HepG2 (cell line): Measurements from ENCODE around the gene ATP6V0D1. TPM values are rescaled to one million over a fixed set of nuclear protein-coding genes. Genes with fewer than 3 reads are reported as not detected.

Experiments
- CREM ChIP-seq, 2 experiments: sonication (generic) in 1 of 2; formaldehyde crosslinking in 1 of 2; IDR thresholded peaks; 2 replicates each; pipeline versions ENCODE4 v1.4.0 to v1.6.1; 2016 to 2020; ENCODE audit warnings: antibody characterized with exemption in 1 of 2, mild to moderate bottlenecking in 1 of 2, missing genetic modification reagents in 1 of 2
- ELF3 ChIP-seq: IDR thresholded peaks from 2 replicates; pipeline ENCODE4 v1.6.1; 2016; ENCODE audit warnings: missing genetic modification reagents, missing compliant biosample characterization
- HNRNPL ChIP-seq: fragments of 200-400 bp; formaldehyde crosslinking; IDR thresholded peaks from 2 replicates; pipeline ENCODE4 v1.6.1; 2017; ENCODE audit warnings: mild to moderate bottlenecking, low read depth, low read length
- HNRNPLL ChIP-seq: fragments of 200-400 bp; formaldehyde crosslinking; IDR thresholded peaks from 2 replicates; pipeline ENCODE4 v1.6.1; 2017; ENCODE audit warnings: mild to moderate bottlenecking, low read depth, low read length; ENCODE audit not compliant: poor library complexity, severe bottlenecking
- HOXA5 ChIP-seq: sonication (generic); formaldehyde crosslinking; IDR thresholded peaks from 2 replicates; pipeline ENCODE4 v1.4.0; 2020; ENCODE audit warnings: missing genetic modification reagents
- KMT2A ChIP-seq: sonication (generic); formaldehyde crosslinking; IDR thresholded peaks from 2 replicates; pipeline ENCODE4 v1.4.0; 2020; ENCODE audit warnings: missing genetic modification reagents
- MTERF4 ChIP-seq: sonication (generic); formaldehyde crosslinking; IDR thresholded peaks from 2 replicates; pipeline ENCODE4 v1.8.0; 2023; ENCODE audit warnings: mild to moderate bottlenecking, missing genetic modification reagents
- PRMT3 ChIP-seq: sonication (generic); formaldehyde crosslinking; IDR thresholded peaks from 2 replicates; pipeline ENCODE4 v1.8.1; 2022; ENCODE audit warnings: low read depth, mild to moderate bottlenecking, moderate library complexity, missing genetic modification reagents, borderline replicate concordance
- RFX3 ChIP-seq: IDR thresholded peaks from 2 replicates; pipeline ENCODE4 v1.6.1; 2016; ENCODE audit warnings: missing biosample characterization, missing genetic modification reagents
- UBTF ChIP-seq: sonication (generic); formaldehyde crosslinking; IDR thresholded peaks from 2 replicates; pipeline ENCODE4 v1.4.0; 2020; ENCODE audit warnings: mild to moderate bottlenecking, missing genetic modification reagents
- ZNF274 ChIP-seq: sonication (generic); formaldehyde crosslinking; IDR thresholded peaks from 2 replicates; pipeline ENCODE4 v1.5.1; 2020; ENCODE audit warnings: mild to moderate bottlenecking, missing genetic modification reagents
- ZNF687 ChIP-seq: sonication (generic); formaldehyde crosslinking; IDR thresholded peaks from 2 replicates; pipeline ENCODE4 v1.5.1; 2020; ENCODE audit warnings: mild to moderate bottlenecking, missing genetic modification reagents, moderate library complexity
- ZNF709 ChIP-seq: sonication (generic); formaldehyde crosslinking; IDR thresholded peaks from 2 replicates; pipeline ENCODE4 v1.5.0; 2020; ENCODE audit warnings: mild to moderate bottlenecking, missing genetic modification reagents
- ZNF770 ChIP-seq: sonication (generic); formaldehyde crosslinking; IDR thresholded peaks from 2 replicates; pipeline ENCODE4 v1.5.0; 2020; ENCODE audit warnings: mild to moderate bottlenecking, missing genetic modification reagents
- polyA plus RNA-seq, 8 experiments: library from polyadenylated mRNA; depleted of rRNA in 3 of 8; stranded (reverse) in 7 of 8; unstranded in 1 of 8; fragments of >200 nt; fragmentation: Illumina TruSeq in 4 of 8; extraction: Trizol in 4 of 8; gene quantifications; 2 replicates each; pipeline versions ENCODE4 v1.2.1 to v1.2.3, GENCODE V29; 2011 to 2016; ENCODE audit warnings: low read depth in 4 of 8, missing spikeins in 1 of 8, mixed read lengths in 1 of 8; ENCODE audit not compliant: insufficient read depth in 1 of 8
- total RNA-seq, 5 experiments: library from RNA; depleted of rRNA; stranded (reverse); fragments of >200 nt; fragmentation: Illumina TruSeq; extraction: Trizol; gene quantifications; 2 replicates each; pipeline ENCODE4 v1.2.3, GENCODE V29; 2016; ENCODE audit warnings: low read depth in 1 of 5

ATP6V0D1 gene
- total and polyA plus RNA-seq, 2 of the 13 experiments (the other 11 are each of a cell fraction or from before 2014, with no cell fraction given): 51.1 to 61.3 TPM

GRCh38 chr16:67530013-67530939, 49.3 kb upstream of the ATP6V0D1 start (continued):
- TF ChIP-seq ZNF709 (CRISPR knock-in tag) (0 out of 2 replicates have a peak, but pooled peaks have one; percentile 21), KMT2A (no peak), CREM (IDR thresholded peaks at IDR 0.05) (0 out of 2 replicates have a peak, but pooled peaks have one; percentile 16), CREM (CRISPR knock-in tag; IDR thresholded peaks at IDR 0.05) (no peak), RFX3 (CRISPR knock-in tag) (peak; percentile 66; the same call in 1 of the 2 replicates), HNRNPLL (no peak), PRMT3 (CRISPR knock-in tag) (no peak), ZNF274 (CRISPR knock-in tag) (0 out of 2 replicates have a peak, but pooled peaks have one; percentile 58), MTERF4 (CRISPR knock-in tag) (peak; percentile 17; the same call in 1 of the 2 replicates), ELF3 (CRISPR knock-in tag) (no peak), UBTF (CRISPR knock-in tag) (0 out of 2 replicates have a peak, but pooled peaks have one; percentile 18), HOXA5 (CRISPR knock-in tag) (0 out of 2 replicates have a peak, but pooled peaks have one; percentile 32), ZNF687 (CRISPR knock-in tag) (peak; percentile 32; the same call in 1 of the 2 replicates), ZNF770 (peak; percentile 75), HNRNPL (peak; percentile 77)
